Bronchial epithelial cell (primary cell): ENCODE measurements around the gene UNK. TPM values are rescaled to one million over a fixed set of nuclear protein-coding genes. Genes with fewer than 3 reads are reported as not detected.

Source experiments
- DNase-seq: peaks from one replicate; pipeline ENCODE4 v3.0.0-alpha.2; 2010; ENCODE audit warnings: low read depth
- FAIRE-seq: peaks from 2 replicates; lab custom pipeline; 2011; peaks lifted over from hg19 to GRCh38; lab: Jason Lieb, UNC
- H3K27me3 ChIP-seq: 2 replicates; pipeline ENCODE4 v1.5.1; 2011; ENCODE audit warnings: low read length; ENCODE audit not compliant: control insufficient read depth, insufficient read depth
- H3K36me3 ChIP-seq: 2 replicates; pipeline ENCODE4 v1.5.1; 2011; ENCODE audit warnings: low read length; ENCODE audit not compliant: control insufficient read depth, insufficient read depth
- H3K4me3 ChIP-seq: 2 replicates; pipeline ENCODE4 v1.5.1; 2011; ENCODE audit warnings: mild to moderate bottlenecking, low read depth, low read length, control low read depth
- total RNA-seq: library from RNA; depleted of rRNA; stranded (reverse); fragments of >200 nt; gene quantifications from 2 replicates; pipeline ENCODE4 v1.2.1, GENCODE V29; 2014
- TF ChIP-seq, protein P1 (sequence below): IDR thresholded peaks from 2 replicates; pipeline ENCODE4 v1.5.1; 2011; ENCODE audit warnings: mild to moderate bottlenecking, moderate library complexity, low read length, control low read depth, inconsistent platforms; ENCODE audit not compliant: insufficient read depth, severe bottlenecking

Gene UNK
- total RNA-seq, 1 donor from 2014 or later: 10.8 TPM

DNA sequence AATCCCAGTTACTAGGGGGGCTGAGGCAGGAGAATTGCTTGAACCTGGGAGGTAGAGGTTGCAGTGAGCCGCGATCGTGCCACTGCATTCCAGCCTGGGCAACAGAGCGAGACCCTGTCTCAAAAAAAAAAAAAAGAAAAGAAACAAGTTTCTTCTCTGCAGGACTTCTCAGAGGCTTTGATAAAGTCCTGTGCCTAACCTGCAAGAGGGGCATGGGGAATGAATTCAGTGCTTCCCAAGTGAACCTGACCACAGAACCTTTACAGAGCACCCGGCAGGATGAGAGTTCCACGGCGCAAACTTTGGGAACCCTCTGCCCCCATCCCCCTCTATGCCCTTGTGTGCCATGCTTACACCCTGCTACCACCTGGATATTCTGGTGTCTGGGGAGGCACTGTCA is 45.4 kb upstream of the UNK start:
- H3K4me3 ChIP-seq: no peak overlapping the region
- DNase-seq (no peak), FAIRE-seq (no peak)
- no peaks in the 10 kb centered on the region for H3K27me3 ChIP-seq
- H3K36me3 ChIP-seq: peaks cover 73% of the 10 kb centered on the region
- TF ChIP-seq, protein P1, sequence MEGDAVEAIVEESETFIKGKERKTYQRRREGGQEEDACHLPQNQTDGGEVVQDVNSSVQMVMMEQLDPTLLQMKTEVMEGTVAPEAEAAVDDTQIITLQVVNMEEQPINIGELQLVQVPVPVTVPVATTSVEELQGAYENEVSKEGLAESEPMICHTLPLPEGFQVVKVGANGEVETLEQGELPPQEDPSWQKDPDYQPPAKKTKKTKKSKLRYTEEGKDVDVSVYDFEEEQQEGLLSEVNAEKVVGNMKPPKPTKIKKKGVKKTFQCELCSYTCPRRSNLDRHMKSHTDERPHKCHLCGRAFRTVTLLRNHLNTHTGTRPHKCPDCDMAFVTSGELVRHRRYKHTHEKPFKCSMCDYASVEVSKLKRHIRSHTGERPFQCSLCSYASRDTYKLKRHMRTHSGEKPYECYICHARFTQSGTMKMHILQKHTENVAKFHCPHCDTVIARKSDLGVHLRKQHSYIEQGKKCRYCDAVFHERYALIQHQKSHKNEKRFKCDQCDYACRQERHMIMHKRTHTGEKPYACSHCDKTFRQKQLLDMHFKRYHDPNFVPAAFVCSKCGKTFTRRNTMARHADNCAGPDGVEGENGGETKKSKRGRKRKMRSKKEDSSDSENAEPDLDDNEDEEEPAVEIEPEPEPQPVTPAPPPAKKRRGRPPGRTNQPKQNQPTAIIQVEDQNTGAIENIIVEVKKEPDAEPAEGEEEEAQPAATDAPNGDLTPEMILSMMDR: no peak

DNA sequence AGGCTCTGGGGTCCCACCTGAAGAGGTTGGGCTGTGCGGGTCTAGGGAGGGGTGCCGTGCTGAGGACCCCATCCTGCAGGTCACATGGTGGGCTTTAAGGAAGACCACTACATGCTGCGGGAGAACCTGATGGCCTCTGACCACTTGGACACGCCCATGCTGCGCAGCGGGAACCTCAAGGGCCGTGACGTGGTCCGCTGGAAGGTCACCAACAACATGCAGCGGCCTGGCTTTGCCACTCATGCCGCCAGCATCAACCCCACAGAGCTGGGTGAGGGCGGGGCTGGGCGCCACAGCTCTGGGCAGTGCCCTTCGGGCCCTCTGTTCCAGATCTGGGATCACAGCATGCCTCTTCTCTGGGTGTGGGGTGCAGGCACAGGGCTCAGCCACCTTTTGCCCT is 44.8 kb upstream of the UNK start:
- H3K36me3 ChIP-seq: peaks cover 73% of the 10 kb centered on the region
- DNase-seq (no peak), FAIRE-seq (no peak)
- TF ChIP-seq, protein P1: no peak
- no peak overlapping the region for H3K4me3 ChIP-seq
- no peaks in the 10 kb centered on the region for H3K27me3 ChIP-seq

DNA sequence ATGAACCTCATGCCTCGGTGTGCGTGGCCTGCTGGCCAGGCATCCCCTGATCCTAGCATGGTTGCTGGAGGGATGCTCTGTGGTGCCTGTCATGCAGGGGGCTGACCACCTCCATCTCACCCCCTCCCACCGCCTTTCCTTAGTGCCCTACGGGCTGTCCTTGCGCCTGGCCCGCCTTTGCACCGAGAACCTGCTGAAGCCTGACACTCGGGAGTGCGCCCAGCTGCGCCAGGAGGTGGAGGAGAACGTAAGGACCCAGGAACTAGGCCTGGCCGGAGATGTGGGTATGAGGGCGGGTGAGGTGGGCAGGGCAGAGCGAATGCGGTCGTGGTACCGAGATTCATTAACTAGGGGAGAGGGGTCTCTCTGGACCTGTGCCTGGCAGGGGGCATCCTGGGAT is 44.4 kb upstream of the UNK start:
- FAIRE-seq: no peak
- TF ChIP-seq, protein P1: no peak
- Histone ChIP-seq H3K36me3 (peaks cover 73% of the 10 kb centered on the region), H3K4me3 (no peak overlapping the region), H3K27me3 (no peaks in the 10 kb centered on the region)
- DNase-seq: no peak

DNA sequence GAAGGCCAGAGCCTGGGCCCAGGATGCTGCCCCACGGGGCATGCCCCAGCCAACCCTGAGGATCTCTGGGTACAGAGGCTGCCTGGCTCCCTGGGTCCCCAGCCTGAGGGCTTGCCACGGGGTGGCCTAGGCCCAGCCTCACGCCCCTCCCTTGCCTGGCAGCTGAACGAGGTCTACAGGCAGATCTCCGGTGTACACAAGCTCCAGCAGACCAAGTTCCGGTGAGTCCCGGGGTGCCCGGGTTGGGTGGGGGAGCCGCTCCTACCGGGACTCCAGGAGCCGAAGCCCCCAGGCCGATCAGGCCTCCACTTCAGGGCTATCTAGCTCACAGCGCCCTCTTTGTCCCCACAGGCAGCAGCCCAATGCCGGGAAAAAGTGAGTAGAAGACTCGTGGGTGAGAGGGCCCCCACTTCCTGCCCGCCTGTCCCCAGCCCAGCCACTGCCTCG is 44.0 kb upstream of the UNK start:
- no peak for DNase-seq
- H3K4me3 ChIP-seq: no peak overlapping the region
- TF ChIP-seq, protein P1: no peak
- FAIRE-seq: no peak
- H3K27me3 ChIP-seq: no peaks in the 10 kb centered on the region
- H3K36me3 ChIP-seq: peaks cover 76% of the 10 kb centered on the region

DNA sequence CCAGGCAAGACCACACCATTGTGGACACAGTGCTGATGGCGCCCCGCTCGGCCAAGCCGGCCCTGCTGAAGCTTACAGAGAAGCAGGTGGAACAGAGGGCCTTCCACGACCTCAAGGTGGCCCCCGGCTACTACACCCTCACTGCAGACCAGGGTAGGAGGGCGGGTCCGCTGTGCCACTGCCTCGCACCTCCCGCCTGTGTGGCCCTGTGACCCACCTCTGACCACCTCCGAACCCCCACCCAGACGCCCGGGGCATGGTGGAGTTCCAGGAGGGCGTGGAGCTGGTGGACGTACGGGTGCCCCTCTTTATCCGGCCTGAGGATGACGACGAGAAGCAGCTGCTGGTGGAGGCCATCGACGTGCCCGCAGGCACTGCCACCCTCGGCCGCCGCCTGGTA is 42.3 kb upstream of the UNK start:
- H3K36me3 ChIP-seq: peaks cover 61% of the 10 kb centered on the region
- H3K4me3 ChIP-seq: no peak overlapping the region

DNA sequence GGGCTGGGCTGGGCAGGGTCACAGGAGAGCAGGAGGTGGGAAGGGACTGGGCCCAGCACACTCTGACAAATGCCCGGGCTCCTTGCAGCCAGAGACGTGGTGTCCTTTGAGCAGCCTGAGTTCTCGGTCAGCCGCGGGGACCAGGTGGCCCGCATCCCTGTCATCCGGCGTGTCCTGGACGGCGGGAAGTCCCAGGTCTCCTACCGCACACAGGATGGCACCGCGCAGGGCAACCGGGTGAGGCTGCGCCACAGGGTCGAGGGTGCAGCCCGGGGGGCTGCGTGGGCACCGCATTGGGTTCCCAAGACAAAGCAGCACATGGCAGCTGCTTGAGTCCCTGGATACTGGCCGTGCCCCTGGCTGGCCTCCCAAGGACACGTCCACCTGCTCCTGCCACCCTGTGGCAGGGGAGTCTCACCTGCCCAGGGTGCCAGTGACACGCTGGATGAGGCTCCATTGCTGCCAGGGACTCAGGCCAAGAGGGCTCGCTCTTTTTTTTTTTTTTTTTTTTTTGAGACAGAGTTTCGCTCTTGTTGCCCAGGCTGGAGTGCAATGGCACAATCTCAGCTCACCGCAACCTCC is 40.9 kb upstream of the UNK start:
- no peak for DNase-seq
- TF ChIP-seq, protein P1: no peak
- FAIRE-seq: no peak
- no peaks in the 10 kb centered on the region for H3K27me3 ChIP-seq
- no peak overlapping the region for H3K4me3 ChIP-seq
- peaks cover 57% of the 10 kb centered on the region for H3K36me3 ChIP-seq

More for the DNA sequence above, 42.3 kb upstream of the UNK start:
- H3K27me3 ChIP-seq: no peaks in the 10 kb centered on the region
- FAIRE-seq (no peak), DNase-seq (no peak)
- TF ChIP-seq, protein P1: no peak
